Chondrocyte (in vitro differentiated cells): ENCODE data around the gene PDCD10. TPM values are rescaled to one million over a fixed set of nuclear protein-coding genes. Genes with fewer than 3 reads are reported as not detected.

Experiments
- DNase-seq: peaks from one replicate; pipeline ENCODE4 v3.0.0; 2021; ENCODE audit warnings: mixed read lengths, low spot score
- H3K27ac Mint-ChIP-seq: one replicate; pipeline ENCODE4 v1.8.0; 2021; ENCODE audit warnings: mild to moderate bottlenecking, moderate library complexity, mixed read lengths; ENCODE audit not compliant: unreplicated experiment
- H3K27me3 Mint-ChIP-seq: 2 replicates; pipeline ENCODE4 v1.8.0; 2021; ENCODE audit warnings: low read depth, mixed read lengths
- H3K36me3 Mint-ChIP-seq: 2 replicates; pipeline ENCODE4 v1.8.0; 2021; ENCODE audit warnings: low read depth, mixed read lengths
- H3K4me1 Mint-ChIP-seq: 2 replicates; pipeline ENCODE4 v1.8.0; 2021; ENCODE audit warnings: low read depth, mild to moderate bottlenecking, mixed read lengths
- H3K4me3 Mint-ChIP-seq: one replicate; pipeline ENCODE4 v1.8.0; 2021; ENCODE audit warnings: mild to moderate bottlenecking, moderate library complexity, mixed read lengths; ENCODE audit not compliant: unreplicated experiment
- H3K9me3 Mint-ChIP-seq: 2 replicates; pipeline ENCODE4 v1.8.0; 2021; ENCODE audit warnings: low read depth, mixed read lengths
- total RNA-seq: library from RNA; stranded (reverse); gene quantifications from 3 replicates; pipeline ENCODE4 v1.2.1, GENCODE V29; 2021
- TF ChIP-seq, protein P1 (sequence below): fragments of 200-600 bp; sonication (generic); IDR thresholded peaks from 2 replicates; pipeline ENCODE4 v1.5.0; 2021; ENCODE audit warnings: antibody characterized with exemption, mild to moderate bottlenecking, moderate library complexity

The PDCD10 gene
- total RNA-seq, 1 donor from 2014 or later, result 37.2 TPM

DNA sequence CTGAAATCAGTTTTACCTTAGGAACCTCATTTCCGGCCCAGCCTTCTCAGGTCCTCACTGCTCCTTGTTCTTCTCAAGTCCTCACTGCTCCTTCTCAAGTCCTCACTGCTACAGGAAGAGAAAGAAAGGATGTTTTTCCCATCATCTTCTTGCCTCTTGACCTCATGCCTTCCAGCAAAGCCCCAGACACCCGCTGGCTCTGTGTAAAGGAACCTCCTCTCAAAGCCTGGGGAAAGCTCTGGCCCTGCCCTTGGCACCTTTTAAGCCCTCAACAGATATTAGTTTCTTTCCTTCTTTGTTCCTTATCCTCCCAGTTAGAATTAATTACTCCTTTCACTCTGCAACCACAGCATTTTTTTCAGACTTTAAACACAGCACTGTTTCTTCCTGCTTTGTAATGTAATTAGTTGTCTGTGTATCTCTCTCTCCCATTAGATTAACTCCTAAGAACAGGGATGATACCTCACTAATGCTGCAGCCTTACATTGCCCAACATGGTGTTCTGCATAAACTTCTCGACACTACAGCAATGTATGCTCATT is 76.9 kb downstream of the PDCD10 start:
- Mint-ChIP-seq H3K4me3 (no peak overlapping the region), H3K36me3 (no peaks in the 10 kb centered on the region), H3K4me1 (no peaks in the 10 kb centered on the region), H3K9me3 (no peaks in the 10 kb centered on the region), H3K27me3 (no peaks in the 10 kb centered on the region), H3K27ac (no peak overlapping the region)
- no peak for DNase-seq
- TF ChIP-seq, protein P1, sequence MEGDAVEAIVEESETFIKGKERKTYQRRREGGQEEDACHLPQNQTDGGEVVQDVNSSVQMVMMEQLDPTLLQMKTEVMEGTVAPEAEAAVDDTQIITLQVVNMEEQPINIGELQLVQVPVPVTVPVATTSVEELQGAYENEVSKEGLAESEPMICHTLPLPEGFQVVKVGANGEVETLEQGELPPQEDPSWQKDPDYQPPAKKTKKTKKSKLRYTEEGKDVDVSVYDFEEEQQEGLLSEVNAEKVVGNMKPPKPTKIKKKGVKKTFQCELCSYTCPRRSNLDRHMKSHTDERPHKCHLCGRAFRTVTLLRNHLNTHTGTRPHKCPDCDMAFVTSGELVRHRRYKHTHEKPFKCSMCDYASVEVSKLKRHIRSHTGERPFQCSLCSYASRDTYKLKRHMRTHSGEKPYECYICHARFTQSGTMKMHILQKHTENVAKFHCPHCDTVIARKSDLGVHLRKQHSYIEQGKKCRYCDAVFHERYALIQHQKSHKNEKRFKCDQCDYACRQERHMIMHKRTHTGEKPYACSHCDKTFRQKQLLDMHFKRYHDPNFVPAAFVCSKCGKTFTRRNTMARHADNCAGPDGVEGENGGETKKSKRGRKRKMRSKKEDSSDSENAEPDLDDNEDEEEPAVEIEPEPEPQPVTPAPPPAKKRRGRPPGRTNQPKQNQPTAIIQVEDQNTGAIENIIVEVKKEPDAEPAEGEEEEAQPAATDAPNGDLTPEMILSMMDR, result no peak

DNA sequence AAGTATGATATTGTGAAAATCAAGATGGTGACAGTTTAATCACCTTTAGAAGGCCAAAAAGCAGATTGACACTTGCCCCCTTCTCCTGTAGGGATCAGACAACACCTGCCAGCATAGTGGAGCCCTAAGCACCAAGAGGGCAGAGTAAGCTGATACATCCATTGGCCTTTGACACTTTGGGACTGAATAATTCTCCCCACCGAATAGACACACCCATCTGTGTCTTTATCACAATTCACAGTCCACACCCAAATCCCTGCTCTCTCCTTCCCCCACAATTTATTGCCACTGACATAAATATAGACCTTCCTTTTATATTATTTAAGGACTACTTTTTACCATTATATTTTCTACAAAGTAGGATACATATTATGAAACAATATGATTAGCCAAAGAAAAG is 77.9 kb downstream of the PDCD10 start:
- TF ChIP-seq, protein P1, result no peak
- H3K4me3 Mint-ChIP-seq, result no peak overlapping the region

DNA sequence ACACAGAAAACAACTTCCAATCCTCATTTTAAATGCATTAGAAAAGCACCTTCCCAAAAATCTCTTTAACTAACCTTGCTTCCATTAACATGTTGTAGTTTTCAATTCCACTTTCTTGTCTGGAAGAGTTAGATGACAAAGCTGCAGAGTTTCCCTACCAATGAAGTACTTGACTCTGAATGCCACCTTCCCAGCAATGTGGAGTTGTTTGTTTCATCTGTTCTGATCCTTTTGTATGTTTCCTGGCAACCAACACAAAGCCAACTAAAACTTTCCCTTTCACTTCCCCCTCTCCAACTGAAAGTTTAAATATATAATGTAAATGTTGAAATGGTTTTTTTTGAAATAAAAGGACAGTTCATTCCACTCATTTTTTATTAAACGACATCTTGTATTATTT is 80.9 kb downstream of the PDCD10 start, which contains the start of gene WDR49:
TSS of gene WDR49 (minus strand) at position 183 of the 400 bp plus-strand sequence. CDS start 517 bp downstream, outside the sequence.
- Mint-ChIP-seq H3K27ac (no peak within 1 kb of the TSS), H3K4me3 (no peak within 1 kb of the TSS)
- TF ChIP-seq, protein P1, result no peak

More for the DNA sequence above, 77.9 kb downstream of the PDCD10 start:
- no peak for DNase-seq
- no peaks in the 10 kb centered on the region for H3K36me3 Mint-ChIP-seq
- H3K27ac Mint-ChIP-seq, result no peak overlapping the region
- H3K9me3 Mint-ChIP-seq, result no peaks in the 10 kb centered on the region
- no peaks in the 10 kb centered on the region for H3K27me3 Mint-ChIP-seq
- H3K4me1 Mint-ChIP-seq, result no peaks in the 10 kb centered on the region

DNA sequence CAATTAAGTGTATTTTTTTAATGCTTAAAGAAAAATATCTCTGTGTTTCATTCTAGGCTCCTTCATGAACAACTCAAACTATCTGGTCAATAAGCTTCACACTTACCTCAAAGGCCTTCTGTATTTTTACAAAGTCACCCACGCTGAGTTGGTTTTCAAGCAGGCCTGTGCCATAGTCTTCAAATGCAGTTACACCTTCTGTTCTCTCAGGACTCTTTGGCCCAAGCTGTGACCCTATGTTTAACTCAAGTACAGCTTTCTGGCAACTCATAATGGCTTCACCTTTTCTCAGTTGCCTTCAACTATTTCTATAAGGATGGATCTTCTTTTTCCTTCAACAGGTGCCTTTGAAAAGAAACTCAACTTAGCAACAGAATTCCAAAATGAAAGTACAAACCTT is 81.5 kb downstream of the PDCD10 start:
- Mint-ChIP-seq H3K4me1 (no peaks in the 10 kb centered on the region), H3K27ac (no peak overlapping the region), H3K9me3 (no peaks in the 10 kb centered on the region), H3K4me3 (no peak overlapping the region), H3K27me3 (peaks cover 3% of the 10 kb centered on the region), H3K36me3 (no peaks in the 10 kb centered on the region)
- TF ChIP-seq, protein P1, result no peak
- DNase-seq, result no peak

More for the DNA sequence above, 80.9 kb downstream of the PDCD10 start, which contains the start of gene WDR49:
- no peak for DNase-seq
- H3K4me1 Mint-ChIP-seq, result no peaks in the 10 kb centered on the region
- no peaks in the 10 kb centered on the region for H3K36me3 Mint-ChIP-seq
- peaks cover 3% of the 10 kb centered on the region for H3K27me3 Mint-ChIP-seq
- no peaks in the 10 kb centered on the region for H3K9me3 Mint-ChIP-seq

DNA sequence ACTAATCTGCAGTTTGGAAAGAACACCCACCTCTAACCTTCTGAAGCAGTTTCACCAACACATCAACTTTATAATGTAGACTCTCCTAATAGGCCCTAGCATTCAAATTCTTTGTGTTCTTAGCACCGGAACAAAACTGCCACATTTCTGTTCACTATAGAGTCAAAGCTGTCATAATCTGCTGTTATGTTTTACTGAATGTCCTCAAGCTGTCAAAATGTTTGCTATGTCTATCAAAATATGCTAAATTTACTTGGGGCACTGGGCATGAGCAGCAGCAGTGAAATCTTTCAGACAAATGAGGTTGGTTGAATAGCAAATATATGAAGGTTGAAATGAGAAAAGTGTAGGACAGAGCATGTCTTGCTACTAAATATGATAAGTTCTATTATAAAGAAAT is 82.9 kb downstream of the PDCD10 start:
- H3K36me3 Mint-ChIP-seq, result no peaks in the 10 kb centered on the region
- H3K4me1 Mint-ChIP-seq, result no peaks in the 10 kb centered on the region
- no peak for DNase-seq
- no peak overlapping the region for H3K4me3 Mint-ChIP-seq
- TF ChIP-seq, protein P1, result no peak
- no peak overlapping the region for H3K27ac Mint-ChIP-seq
- H3K9me3 Mint-ChIP-seq, result no peaks in the 10 kb centered on the region
- H3K27me3 Mint-ChIP-seq, result peaks cover 3% of the 10 kb centered on the region
